K562 treated with DMSO at 1 percent for 12 hours (cell line): ENCODE data around the gene LLGL2. TPM values are rescaled to one million over a fixed set of nuclear protein-coding genes. Genes with fewer than 3 reads are reported as not detected.

Source experiments
- total RNA-seq: library from RNA; unstranded; fragments of 300-600 nt; gene quantifications from 2 replicates; pipeline ENCODE4 v1.2.3, GENCODE V29; 2022; ENCODE audit not compliant: insufficient read depth

The LLGL2 gene, protein sequence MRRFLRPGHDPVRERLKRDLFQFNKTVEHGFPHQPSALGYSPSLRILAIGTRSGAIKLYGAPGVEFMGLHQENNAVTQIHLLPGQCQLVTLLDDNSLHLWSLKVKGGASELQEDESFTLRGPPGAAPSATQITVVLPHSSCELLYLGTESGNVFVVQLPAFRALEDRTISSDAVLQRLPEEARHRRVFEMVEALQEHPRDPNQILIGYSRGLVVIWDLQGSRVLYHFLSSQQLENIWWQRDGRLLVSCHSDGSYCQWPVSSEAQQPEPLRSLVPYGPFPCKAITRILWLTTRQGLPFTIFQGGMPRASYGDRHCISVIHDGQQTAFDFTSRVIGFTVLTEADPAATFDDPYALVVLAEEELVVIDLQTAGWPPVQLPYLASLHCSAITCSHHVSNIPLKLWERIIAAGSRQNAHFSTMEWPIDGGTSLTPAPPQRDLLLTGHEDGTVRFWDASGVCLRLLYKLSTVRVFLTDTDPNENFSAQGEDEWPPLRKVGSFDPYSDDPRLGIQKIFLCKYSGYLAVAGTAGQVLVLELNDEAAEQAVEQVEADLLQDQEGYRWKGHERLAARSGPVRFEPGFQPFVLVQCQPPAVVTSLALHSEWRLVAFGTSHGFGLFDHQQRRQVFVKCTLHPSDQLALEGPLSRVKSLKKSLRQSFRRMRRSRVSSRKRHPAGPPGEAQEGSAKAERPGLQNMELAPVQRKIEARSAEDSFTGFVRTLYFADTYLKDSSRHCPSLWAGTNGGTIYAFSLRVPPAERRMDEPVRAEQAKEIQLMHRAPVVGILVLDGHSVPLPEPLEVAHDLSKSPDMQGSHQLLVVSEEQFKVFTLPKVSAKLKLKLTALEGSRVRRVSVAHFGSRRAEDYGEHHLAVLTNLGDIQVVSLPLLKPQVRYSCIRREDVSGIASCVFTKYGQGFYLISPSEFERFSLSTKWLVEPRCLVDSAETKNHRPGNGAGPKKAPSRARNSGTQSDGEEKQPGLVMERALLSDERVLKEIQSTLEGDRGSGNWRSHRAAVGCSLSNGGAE
- 20.9 and 40.9 TPM in 2 replicates for total RNA-seq

DNA sequence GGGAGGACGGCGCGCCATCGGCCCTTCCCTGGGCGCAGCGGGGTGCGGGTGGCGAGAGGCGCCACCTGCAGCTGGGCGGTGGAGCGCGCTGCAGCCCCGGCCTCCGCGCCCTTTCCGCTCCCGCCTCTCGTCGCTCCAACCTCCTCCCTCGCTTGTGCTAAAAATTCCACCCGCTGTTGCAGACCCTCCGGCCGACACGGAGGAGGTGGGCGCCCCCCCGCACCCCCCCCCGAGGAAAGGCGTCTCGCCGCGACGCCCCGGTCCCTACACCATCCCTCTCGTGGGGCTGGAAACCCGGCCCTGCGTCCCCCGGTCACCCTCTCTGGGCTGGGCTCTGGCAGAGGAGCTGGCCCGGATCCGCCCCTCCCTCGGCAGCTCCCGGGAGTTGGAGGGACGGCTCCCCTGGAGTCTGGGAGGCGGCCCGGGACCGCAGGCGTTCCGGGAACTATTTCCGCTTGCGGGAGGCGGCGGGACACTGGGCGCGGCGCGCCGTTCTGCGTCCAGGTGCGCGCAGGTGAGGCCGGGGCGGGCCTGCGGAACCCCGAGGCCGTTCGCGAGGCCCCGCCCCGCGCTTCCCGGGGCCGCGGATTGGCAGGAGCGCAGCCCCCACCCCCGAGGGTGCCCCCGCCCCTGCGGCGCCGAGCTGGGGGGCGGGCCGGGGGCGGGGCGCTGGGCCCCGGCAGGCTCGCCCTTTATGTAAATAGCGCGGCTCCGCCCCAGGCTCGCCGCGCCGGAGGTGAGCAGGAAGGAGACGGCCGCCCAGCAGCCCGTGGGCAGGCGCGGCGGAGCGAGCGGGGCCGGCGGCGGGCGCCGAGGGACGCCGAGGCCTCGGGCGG lies at the start of gene LLGL2:
LLGL2 (plus strand) TSS at position 728 of the 836 bp plus-strand sequence. CDS start 17,730 bp downstream, outside the sequence.

DNA sequence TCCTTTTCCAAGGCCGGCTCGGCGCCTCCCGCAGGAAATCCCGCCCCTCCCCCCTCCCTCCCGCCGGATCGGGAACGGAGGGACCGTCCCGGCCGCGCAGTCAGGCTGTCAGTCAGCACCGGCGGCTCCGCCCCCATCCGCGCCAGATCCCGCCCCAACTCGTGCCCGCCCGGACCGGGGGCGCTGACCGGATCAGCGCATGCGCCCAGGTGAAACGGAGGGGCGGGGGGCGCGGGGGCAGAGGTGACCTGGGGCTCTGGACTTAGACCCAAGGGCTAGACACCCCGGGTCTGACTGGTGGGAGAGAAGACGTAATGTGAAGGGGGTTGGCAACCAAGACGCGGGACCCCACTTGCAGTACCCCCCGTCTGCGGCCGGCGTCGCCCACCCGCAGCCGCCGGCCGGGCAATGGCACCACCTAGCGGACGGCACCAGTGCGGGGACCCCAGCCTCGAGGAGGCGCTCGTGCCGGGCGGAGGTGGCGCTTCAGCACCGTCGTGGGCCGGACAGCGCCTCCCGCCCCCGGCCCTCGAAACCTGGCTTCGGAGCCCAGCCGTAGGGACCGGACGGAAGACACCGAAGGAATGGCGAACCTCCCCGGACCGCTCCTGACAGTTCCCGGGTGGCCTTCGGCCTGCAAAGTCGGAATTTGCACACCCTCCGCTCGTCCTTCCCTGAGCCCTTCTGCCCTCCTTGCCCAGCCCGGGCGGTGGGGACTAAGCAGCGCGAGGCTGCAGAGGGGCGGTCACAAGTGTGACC lies 9.8 kb upstream of the LLGL2 start, which contains the start of gene CASKIN2:
CASKIN2 (minus strand) TSS at position 42 of the 759 bp plus-strand sequence. CDS start 1,733 bp downstream, outside the sequence.

DNA sequence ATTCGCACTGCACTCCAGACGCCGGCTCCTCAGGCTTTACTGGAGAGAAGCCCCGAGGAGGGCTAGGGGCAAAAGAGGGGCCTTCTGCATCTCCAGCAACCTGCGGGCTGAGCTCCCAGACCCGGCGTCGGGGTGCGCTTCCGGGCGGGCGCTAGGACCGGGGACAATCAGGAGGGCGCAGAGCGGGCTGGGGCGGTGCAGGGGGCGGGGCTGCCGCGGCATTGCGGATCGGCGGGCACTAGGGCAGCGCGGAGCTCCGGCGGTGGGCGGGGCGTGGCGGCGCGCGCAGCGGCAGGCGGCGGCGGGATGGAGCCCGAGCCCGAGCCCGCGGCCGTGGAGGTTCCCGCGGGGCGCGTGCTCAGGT lies 9.3 kb upstream of the LLGL2 start, which contains the start of gene TSEN54:
TSEN54 (plus strand) TSS at position 274 of the 364 bp plus-strand sequence; CDS start at position 307, 33 bp downstream.

DNA sequence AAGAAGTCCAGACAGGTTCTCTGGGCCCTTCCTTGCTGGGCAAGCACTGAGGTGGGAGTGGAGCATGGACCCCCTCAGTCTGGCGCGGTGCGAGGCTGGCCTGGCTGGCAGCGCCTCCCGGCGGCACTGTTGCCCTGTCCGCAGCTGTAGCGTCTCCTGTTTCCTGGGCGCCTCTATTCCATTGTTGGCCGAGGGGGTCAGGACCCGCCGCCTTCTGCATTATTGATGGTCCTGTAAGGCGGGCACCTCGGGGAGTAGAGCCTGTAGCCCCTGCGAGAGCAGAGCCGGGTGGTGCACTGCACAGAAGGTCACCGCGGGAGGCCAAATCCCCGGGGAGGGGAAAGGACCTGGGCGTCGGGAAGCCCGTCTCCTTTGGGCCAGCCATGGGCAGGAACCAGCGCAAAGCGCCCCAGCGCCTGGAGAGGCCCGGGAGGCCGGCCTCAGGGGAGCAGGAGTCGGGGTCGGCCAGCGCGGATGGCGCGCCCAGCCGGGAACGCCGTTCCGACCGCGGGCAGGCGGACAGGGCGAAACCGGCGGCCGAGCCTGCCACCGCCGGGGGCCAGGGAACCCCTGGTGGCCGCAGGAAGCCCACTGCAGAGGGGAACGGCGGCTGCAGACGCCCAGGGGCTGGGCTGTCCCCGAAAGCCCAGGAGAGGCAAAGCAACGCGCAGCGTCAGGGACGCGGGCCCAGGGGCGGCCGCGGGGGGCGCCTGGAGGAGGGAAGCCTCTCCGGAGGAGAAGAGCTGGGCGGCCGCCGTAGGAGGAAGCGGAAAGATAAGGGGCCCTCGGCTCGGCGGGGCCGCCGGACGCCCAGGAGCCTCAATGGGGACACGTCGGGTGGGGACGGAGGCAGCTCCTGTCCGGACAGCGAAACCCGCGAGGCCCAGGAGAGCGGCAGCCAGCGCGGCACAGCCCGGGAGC lies 62.4 kb downstream of the LLGL2 start, which contains the start of gene MYO15B:
MYO15B (plus strand) TSS at position 126 of the 921 bp plus-strand sequence; CDS start at position 384, 258 bp downstream.

Other genes starting within 250 kb of the LLGL2 start
- 23.4 and 29.5 TPM in 2 replicates for gene SLC25A19, start 236.3 kb upstream of the LLGL2 start, total RNA-seq
- 74.1 and 115 TPM in 2 replicates for gene GRB2, start 120.0 kb upstream of the LLGL2 start, total RNA-seq
- 27.0 and 43.8 TPM in 2 replicates for gene TMEM94, start 69.1 kb upstream of the LLGL2 start, total RNA-seq
- gene CASKIN2, start 10.2 kb upstream of the LLGL2 start, total RNA-seq = 3.5 and 6.5 TPM in 2 replicates
- gene TSEN54, start 9.2 kb upstream of the LLGL2 start, total RNA-seq = 32.7 and 48.8 TPM in 2 replicates
- 0.31 and 3.8 TPM in 2 replicates for gene MYO15B, start 62.1 kb downstream of the LLGL2 start, total RNA-seq
- 1.3 TPM in 1 of 2 replicates, not detected in the other for gene SMIM5, start 107.7 kb downstream of the LLGL2 start, total RNA-seq
- 17.5 and 25.8 TPM in 2 replicates for gene RECQL5, start 141.5 kb downstream of the LLGL2 start, total RNA-seq
- gene SAP30BP, start 141.6 kb downstream of the LLGL2 start, total RNA-seq = 55.4 and 61.6 TPM in 2 replicates
- gene ITGB4, start 195.8 kb downstream of the LLGL2 start, total RNA-seq = 0.84 and 9.1 TPM in 2 replicates
- 52.5 and 77.1 TPM in 2 replicates for gene GALK1, start 239.5 kb downstream of the LLGL2 start, total RNA-seq